OCI-LY1 (cell line): ENCODE data around the gene ADM2.

ENCODE experiments used
- CTCF ChIP-seq: fragments of 200-600 bp; sonication (generic), shearing (Covaris generic); IDR thresholded peaks from 2 replicates; pipeline ENCODE4 v1.5.1; 2017; ENCODE audit warnings: mild to moderate bottlenecking, antibody characterized with exemption, low read length, moderate library complexity, mixed read lengths
- EZH2 ChIP-seq: fragments of 200-600 bp; sonication (generic), shearing (Covaris generic); IDR thresholded peaks from 2 replicates; pipeline ENCODE4 v1.8.0; 2017; ENCODE audit warnings: borderline replicate concordance, mixed run types, mild to moderate bottlenecking, antibody characterized with exemption, low read length, moderate library complexity, mixed read lengths

GRCh38 chr22:50465066-50465930, 16.0 kb upstream of the ADM2 start:
- TF ChIP-seq CTCF (no peak), EZH2 (no peak)
